Stimulated activated CD4-positive, alpha-beta T cell treated with anti-CD3 and anti-CD28 coated beads, Interleukin-12 subunit alpha, Interleukin-12 subunit beta, amount 100 ng/mL, for 24 hours (primary cell): ENCODE data around the gene APC2.

ENCODE experiments used
- DNase-seq, 2 experiments: peaks; one replicate each; pipeline ENCODE4 v3.0.0-alpha.2; 2020; ENCODE audit warnings: low read depth in 2 of 2

Gene APC2

GRCh38 chr19:1446713-1447481, 3.0 kb upstream of the APC2 start:
- no peak for DNase-seq

DNA sequence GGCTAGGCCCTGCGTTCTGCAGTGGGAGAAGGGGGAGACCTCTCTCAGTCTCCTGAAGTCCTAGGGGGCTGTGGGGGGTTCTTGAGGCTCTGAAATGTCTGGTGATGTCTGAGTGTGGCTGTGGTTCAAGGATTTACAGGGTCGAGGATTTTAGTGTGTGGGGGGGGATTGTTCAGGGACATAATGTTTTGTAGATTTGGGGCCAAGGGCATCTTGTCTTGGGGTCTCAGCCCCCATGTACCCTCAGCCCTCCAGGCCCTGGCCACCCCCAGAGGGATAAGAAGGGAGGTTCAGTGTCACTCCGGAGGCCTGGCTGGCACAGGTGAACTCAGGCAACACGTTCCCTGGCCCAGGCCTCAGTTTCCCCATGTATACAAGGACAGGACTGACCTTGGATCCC, 2.4 kb upstream of the APC2 start:
- DNase-seq: no peak

DNA sequence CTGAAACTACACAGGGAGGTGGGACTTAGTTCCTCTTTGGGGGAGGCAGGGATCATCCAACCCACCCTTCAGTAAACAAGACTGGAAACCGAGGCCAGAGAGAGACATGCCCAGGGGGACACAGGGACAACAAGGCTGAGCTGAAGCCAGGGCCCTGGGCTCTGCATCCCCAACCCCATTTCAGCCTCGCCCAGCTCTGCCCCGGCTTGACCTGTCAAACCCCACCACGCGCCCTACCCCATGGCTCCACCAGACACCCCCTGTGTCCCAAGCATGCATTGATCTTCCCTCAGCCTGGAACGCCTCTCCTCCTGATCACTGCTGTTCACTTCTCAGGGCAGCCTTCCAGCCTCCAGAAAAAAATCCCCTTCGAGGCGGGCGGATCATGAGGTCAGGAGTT, 2.0 kb upstream of the APC2 start:
- DNase-seq: no peak

GRCh38 chr19:1450735-1451731, 1.1 kb downstream of the APC2 start:
- no peak for DNase-seq

- DNase-seq: no peak
These were observed 2.2 kb downstream of the APC2 start for GRCh38 chr19:1451916-1452801.

GRCh38 chr19:1452802-1453524, 3.0 kb downstream of the APC2 start:
- no peak for DNase-seq

- DNase-seq: no peak
These were observed 3.8 kb downstream of the APC2 start for GRCh38 chr19:1453525-1454364.

- no peak for DNase-seq
These were observed 5.0 kb downstream of the APC2 start for GRCh38 chr19:1455002-1455335.

- DNase-seq: peak in 1 of 2 experiments; percentile 54
These were observed 5.6 kb downstream of the APC2 start for GRCh38 chr19:1455336-1456120.

DNA sequence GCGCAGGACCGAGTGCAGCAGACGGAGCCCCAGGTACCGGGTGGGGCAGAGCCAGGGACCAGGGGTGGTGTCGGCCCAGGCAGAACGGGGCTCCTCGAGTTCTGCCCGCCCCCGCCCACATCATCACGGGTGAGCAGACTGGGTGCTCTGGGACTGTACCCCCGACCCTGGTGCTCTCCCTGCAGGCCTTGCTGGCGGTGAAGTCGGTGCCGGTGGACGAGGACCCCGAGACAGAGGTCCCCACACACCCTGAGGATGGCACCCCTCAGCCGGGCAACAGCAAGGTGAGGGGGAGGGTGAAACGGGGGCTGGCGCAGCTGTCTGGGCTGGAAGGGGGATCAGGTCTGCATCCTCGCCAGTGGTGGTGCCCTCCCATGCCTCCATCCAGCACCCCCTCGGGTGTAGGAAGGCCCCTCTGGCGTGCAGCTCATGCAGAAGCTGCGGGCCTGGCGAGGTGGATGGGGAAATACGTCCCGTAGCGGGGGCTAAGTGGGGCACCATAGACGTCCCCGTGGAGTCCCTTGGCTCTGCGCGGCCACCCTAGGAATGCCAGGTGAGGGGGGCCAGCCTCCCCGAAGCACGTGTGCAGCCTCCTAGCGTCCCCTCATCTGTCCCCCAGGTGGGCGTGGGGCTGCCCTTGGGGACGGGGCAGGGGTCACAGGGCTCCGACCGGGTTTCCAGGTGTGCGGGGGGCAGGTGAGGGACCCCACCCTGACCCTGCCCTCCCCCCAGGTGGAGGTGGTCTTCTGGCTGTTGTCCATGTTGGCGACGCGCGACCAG, 6.4 kb downstream of the APC2 start:
- no peak for DNase-seq

DNA sequence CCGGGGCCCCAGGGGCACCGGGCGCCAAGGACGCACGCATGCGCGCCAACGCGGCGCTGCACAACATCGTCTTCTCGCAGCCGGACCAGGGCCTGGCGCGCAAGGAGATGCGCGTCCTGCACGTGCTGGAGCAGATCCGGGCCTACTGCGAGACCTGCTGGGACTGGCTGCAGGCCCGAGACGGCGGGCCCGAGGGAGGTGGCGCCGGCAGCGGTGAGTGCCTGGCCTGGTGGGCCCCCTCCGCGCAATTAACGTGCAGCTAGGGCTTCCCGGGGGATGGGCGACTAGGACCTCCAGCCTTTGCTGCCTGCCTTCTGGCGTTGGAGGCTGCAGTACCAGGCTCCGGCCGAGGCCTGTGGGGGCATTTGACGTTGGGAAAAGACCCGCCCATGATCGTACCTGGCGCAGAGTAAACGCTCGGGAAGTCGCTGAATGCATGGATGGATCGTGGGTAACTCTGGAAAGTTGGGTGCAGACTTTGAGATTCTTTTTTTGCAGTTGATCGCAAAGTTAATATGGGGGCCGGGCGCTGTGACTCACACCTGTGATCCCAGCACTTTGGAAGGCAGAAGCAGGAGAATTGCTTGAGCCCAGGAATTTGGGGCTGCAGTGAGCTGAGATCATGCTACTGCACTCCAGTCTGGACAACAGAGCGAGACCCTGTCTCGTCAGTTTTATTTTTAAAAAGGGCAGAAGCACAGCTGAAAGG, 7.3 kb downstream of the APC2 start:
- DNase-seq: no peak

DNA sequence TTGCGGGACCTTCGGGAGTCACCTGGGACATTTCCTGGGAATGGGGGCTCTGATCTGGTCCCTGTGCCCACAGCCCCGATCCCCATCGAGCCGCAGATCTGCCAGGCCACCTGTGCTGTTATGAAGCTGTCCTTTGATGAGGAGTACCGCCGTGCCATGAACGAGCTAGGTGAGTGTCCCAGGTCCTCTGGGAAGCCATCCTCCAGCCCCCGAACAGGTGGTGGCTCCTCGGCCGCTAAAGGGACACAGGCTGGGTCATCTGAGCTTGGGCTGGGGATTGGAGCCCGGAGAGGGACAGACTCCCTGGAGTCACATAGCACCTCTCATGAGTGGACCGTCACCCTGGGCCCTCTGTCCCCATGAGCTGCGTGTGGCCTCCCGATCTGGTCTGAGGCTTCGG, 8.0 kb downstream of the APC2 start:
- no peak for DNase-seq

GRCh38 chr19:1459479-1459878, 9.6 kb downstream of the APC2 start:
- no peak for DNase-seq

DNA sequence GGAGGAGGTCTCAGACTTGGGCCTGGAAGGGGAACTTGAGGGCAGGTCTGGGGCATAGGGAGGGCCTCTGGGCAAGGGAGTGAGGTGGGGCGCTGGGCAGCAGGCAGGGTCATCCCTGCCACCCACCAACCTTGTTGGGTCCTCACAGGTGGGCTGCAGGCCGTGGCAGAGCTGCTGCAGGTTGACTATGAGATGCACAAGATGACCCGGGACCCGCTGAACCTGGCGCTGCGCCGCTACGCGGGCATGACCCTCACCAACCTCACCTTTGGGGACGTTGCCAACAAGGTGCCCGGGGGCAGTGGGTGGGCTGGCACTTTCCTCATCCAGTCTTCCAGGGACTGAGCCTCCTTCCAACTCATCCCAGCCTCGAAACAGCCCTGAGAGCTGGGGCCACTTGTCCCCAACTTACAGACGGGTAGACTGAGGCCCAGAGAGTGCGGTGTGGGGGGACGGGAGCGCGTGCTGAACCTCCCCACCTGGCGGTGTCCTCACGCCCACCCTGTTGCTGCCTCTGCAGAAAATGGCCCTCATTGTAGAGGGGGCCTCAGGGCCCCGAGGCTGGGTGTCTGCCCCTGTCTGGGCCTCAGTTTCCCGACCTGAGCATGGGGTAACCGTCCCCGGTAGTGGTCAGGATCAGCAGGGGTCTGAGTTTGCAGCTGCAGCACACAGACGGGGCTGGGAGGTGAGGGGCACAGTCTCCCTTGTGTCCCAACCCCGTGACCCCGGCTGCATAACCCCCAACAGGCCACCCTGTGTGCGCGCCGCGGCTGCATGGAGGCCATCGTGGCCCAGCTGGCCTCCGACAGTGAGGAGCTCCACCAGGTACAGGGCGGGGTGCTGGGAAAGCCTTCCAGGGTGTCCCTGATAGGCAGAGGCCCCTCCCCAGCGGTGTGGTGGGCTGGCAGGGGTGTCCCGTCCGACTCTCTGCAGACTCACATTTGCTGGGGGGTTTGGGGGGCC, 10.4 kb downstream of the APC2 start:
- DNase-seq: no peak

DNA sequence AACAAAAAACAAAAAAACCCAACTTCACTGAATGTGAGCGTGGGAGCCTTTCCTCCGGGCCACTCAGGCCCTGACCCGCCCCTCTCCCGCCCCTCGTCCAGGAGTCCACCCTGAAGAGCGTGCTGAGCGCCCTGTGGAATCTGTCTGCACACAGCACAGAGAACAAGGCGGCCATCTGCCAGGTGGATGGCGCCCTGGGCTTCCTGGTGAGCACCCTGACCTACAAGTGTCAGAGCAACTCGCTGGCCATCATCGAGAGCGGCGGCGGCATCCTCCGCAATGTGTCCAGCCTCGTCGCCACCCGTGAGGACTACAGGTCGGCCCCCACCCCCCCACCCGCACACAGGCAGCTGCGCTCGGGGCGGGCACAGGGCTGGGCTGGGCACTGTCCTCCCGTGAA, 11.9 kb downstream of the APC2 start:
- DNase-seq: no peak

DNA sequence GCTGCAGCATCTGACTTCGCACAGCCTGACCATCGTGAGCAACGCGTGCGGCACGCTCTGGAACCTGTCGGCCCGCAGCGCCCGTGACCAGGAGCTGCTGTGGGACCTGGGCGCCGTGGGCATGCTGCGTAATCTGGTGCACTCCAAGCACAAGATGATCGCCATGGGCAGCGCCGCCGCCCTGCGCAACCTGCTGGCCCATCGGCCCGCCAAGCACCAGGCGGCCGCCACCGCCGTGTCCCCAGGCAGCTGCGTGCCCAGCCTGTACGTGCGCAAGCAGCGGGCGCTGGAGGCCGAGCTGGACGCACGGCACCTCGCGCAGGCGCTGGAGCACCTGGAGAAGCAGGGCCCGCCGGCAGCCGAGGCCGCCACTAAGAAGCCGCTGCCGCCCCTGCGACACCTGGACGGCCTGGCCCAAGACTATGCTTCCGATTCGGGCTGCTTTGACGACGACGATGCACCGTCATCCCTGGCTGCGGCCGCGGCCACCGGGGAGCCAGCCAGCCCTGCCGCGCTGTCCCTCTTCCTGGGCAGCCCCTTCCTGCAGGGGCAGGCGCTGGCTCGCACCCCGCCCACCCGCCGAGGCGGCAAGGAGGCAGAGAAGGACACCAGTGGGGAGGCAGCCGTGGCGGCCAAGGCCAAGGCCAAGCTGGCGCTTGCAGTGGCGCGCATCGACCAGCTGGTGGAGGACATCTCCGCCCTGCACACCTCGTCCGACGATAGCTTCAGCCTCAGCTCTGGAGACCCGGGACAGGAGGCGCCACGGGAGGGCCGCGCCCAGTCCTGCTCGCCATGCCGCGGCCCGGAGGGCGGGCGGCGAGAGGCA, 15.5 kb downstream of the APC2 start:
- DNase-seq: no peak
